ENCODE data around the gene RXRG. TPM values are rescaled to one million over a fixed set of nuclear protein-coding genes. Genes with fewer than 3 reads are reported as not detected.

RXRG gene
- 1 to 10 TPM in 4 of 6 donors, not detected in 2; 2.3 to 6.1 (median 3.4) TPM for total RNA-seq

DNA sequence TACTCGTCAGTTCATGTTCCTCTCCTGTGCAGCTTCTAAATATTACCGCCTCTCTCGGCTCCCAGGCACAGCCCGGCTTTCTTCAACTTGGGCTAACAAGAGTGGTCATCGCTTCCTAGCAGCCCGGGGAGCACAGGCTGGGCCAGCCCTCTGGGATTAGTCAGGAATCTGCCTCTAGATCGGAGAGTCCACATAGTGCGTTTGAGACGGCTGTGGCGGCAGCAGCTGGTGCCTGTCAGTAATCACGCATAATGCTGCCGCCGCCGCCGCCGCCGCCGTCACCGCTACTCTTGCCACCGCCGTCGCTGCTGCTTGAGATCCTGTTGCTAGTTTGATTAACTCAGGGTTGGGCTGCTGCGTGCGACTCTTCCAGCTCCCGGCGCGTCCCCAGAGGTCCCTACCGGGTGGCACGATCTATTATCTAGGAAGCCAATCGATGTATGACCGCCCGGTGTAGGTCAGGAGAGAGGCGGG lies at the start of gene RXRG:
Gene RXRG, minus strand, starts transcription at position 230 of the 474 bp plus-strand sequence. CDS start 233 bp downstream, outside the sequence.
- ATAC-seq (ENCODE audit: low FRiP score in 2 of 2): peak; percentile 73 to 79
- peak within 1 kb of the TSS in 3 of 4 donors; percentile 15 to 46 (median 28) for H3K27ac ChIP-seq
- DNase-seq: peak; percentile 48 to 90

DNA sequence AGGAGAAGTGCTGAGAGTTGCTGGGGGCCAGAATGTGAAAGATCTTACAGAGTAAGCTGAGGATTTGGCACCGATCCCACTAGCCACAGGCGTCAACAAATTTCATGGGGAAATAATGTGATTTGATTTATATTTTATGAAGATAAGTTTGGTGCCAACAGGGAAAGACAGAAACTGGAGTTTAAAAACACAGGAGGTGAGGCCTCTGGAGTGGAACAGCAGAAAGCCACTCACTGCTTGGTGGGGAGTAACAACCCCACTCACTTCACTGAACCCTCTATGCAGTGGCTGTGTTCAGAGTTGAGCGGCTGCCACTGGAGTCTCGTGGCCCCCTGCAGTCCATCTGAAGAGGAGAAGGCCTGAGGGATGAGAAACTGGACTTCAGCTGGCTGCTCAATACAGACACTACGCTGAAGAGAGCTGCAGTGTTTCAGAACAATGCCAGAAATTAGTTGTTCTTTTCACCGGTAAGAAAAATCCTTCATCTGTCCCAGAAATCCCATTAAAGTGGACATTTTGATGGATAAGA lies 48.0 kb upstream of the RXRG start:
- Histone ChIP-seq H3K36me3 (no peaks in the 10 kb centered on the region), H3K4me1 (peaks cover 0 to 3% (median 0%) of the 10 kb centered on the region in 4 donors), H3K27ac (no peak overlapping the region), H3K27me3 (no peaks in the 10 kb centered on the region), H3K9me3 (no peaks in the 10 kb centered on the region), H3K4me3 (no peak overlapping the region)
- ATAC-seq (ENCODE audit: low FRiP score in 2 of 2) (no peak), DNase-seq (no peak)
- 84 to 92% methylated on average over 6 of the region's 6 CpGs for WGBS, 2 donors
- TF ChIP-seq POLR2A (IDR thresholded peaks at IDR 0.05) (no peak), EP300 (IDR thresholded peaks at IDR 0.05) (no peak), POLR2AphosphoS5 (IDR thresholded peaks at IDR 0.05) (no peak)
- TF ChIP-seq, protein P1, sequence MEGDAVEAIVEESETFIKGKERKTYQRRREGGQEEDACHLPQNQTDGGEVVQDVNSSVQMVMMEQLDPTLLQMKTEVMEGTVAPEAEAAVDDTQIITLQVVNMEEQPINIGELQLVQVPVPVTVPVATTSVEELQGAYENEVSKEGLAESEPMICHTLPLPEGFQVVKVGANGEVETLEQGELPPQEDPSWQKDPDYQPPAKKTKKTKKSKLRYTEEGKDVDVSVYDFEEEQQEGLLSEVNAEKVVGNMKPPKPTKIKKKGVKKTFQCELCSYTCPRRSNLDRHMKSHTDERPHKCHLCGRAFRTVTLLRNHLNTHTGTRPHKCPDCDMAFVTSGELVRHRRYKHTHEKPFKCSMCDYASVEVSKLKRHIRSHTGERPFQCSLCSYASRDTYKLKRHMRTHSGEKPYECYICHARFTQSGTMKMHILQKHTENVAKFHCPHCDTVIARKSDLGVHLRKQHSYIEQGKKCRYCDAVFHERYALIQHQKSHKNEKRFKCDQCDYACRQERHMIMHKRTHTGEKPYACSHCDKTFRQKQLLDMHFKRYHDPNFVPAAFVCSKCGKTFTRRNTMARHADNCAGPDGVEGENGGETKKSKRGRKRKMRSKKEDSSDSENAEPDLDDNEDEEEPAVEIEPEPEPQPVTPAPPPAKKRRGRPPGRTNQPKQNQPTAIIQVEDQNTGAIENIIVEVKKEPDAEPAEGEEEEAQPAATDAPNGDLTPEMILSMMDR (IDR thresholded peaks at IDR 0.05): no peak

More for the DNA sequence above, at the start of gene RXRG:
- Histone ChIP-seq H3K27me3 (no peaks in the 10 kb centered on the region), H3K4me3 (peak within 1 kb of the TSS; percentile 4 to 48 (median 36)), H3K4me1 (peaks cover 3 to 14% (median 13%) of the 10 kb centered on the region in 4 donors), H3K36me3 (no peaks in the 10 kb centered on the region), H3K9me3 (no peaks in the 10 kb centered on the region)
- 2 to 4% methylated on average over 15 to 26 of the region's 33 CpGs for WGBS, 2 donors
- TF ChIP-seq EP300 (IDR thresholded peaks at IDR 0.05) (no peak), POLR2A (IDR thresholded peaks at IDR 0.05) (no peak), POLR2AphosphoS5 (IDR thresholded peaks at IDR 0.05) (peak; percentile 25 to 32)
- TF ChIP-seq, protein P1 (IDR thresholded peaks at IDR 0.05): no peak

DNA sequence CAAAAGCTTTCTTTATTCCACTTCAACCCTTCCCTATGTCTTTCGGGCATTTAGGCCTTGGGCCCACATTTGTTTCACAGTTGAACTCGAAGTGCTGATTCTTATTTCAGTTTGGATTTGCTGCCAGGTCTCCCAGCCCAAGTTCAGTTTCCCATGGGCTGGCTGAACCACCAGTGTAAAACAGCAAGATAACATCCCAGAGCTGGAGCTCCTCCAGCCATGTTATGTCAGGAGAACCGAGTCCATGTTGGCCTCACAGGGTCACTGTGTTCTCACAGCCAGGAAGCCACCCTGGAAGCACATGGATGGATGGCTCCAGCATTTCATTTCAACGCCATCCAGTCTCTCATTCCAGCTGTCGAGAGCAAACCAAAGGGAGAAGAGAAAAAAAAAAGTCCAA lies 45.2 kb upstream of the RXRG start:
- Histone ChIP-seq H3K36me3 (no peaks in the 10 kb centered on the region), H3K4me1 (peaks cover 0 to 2% (median 0%) of the 10 kb centered on the region in 4 donors), H3K9me3 (no peaks in the 10 kb centered on the region), H3K27me3 (no peaks in the 10 kb centered on the region), H3K27ac (no peak overlapping the region), H3K4me3 (no peak overlapping the region)
- WGBS, 2 donors: 48 to 78% methylated on average over 5 of the region's 5 CpGs
- DNase-seq (no peak), ATAC-seq (ENCODE audit: low FRiP score in 2 of 2) (peak in 1 of 2 donors; percentile 48)
- TF ChIP-seq POLR2A (IDR thresholded peaks at IDR 0.05): no peak
- no peak for TF ChIP-seq POLR2AphosphoS5 (IDR thresholded peaks at IDR 0.05)
- TF ChIP-seq, protein P1 (IDR thresholded peaks at IDR 0.05): no peak
- TF ChIP-seq EP300 (IDR thresholded peaks at IDR 0.05): no peak

- DNase-seq (no peak), ATAC-seq (ENCODE audit: low FRiP score in 2 of 2) (no peak)
- Histone ChIP-seq H3K27ac (no peak overlapping the region), H3K36me3 (no peaks in the 10 kb centered on the region), H3K27me3 (no peaks in the 10 kb centered on the region), H3K4me1 (no peaks in the 10 kb centered on the region), H3K9me3 (no peaks in the 10 kb centered on the region), H3K4me3 (no peak overlapping the region)
- 35 to 48% methylated on average over 1 of the region's 1 CpG for WGBS, 2 donors
- TF ChIP-seq POLR2AphosphoS5 (IDR thresholded peaks at IDR 0.05): no peak
- TF ChIP-seq, protein P1 (IDR thresholded peaks at IDR 0.05): no peak
- TF ChIP-seq POLR2A (IDR thresholded peaks at IDR 0.05): no peak
- TF ChIP-seq EP300 (IDR thresholded peaks at IDR 0.05): no peak
Observed at GRCh38 chr1:165487921-165488320, 43.0 kb upstream of the RXRG start.

- WGBS, 2 donors: 66 to 68% methylated on average over 3 of the region's 3 CpGs
- H3K36me3 ChIP-seq: no peaks in the 10 kb centered on the region
- H3K4me1 ChIP-seq: peaks cover 0 to 5% (median 0%) of the 10 kb centered on the region in 4 donors
- DNase-seq (no peak), ATAC-seq (ENCODE audit: low FRiP score in 2 of 2) (no peak)
- no peak for TF ChIP-seq EP300 (IDR thresholded peaks at IDR 0.05)
- TF ChIP-seq POLR2AphosphoS5 (IDR thresholded peaks at IDR 0.05): no peak
- TF ChIP-seq POLR2A (IDR thresholded peaks at IDR 0.05): no peak
- TF ChIP-seq, protein P1 (IDR thresholded peaks at IDR 0.05): no peak
- H3K9me3 ChIP-seq: no peaks in the 10 kb centered on the region
- no peak overlapping the region for H3K4me3 ChIP-seq
- H3K27me3 ChIP-seq: no peaks in the 10 kb centered on the region
- no peak overlapping the region for H3K27ac ChIP-seq
Observed at GRCh38 chr1:165486663-165487062, 41.7 kb upstream of the RXRG start.
